Measurements from ENCODE around the gene AKAP6. TPM values are rescaled to one million over a fixed set of nuclear protein-coding genes. Genes with fewer than 3 reads are reported as not detected.

AKAP6 gene
- total RNA-seq, 6 experiments from 2014 or later = 1.7 to 9.6 (median 4.3) TPM

DNA sequence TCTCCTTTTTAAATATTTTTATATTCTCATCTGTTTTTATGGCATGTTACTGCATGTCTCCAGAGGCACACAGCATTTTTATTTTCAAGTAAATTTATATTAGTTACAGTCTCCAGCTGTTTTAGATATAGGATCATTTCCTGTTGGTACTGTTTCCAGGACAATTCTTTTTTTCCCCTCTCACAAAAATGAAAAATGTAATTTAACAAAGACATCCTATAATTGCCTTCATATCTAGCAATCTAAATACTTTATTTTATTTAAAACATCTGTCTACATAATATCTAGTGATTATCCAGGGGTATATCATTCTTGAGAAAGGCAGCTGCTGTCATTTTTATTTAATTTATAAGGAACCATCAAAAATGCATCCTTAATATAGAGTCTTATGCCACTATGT lies 337.2 kb downstream of the AKAP6 start:
- H3K4me3 ChIP-seq = no peak overlapping the region
- no peaks in the 10 kb centered on the region for H3K9me3 ChIP-seq
- TF ChIP-seq POLR2A (IDR thresholded peaks at IDR 0.05) = no peak
- TF ChIP-seq, protein P1, sequence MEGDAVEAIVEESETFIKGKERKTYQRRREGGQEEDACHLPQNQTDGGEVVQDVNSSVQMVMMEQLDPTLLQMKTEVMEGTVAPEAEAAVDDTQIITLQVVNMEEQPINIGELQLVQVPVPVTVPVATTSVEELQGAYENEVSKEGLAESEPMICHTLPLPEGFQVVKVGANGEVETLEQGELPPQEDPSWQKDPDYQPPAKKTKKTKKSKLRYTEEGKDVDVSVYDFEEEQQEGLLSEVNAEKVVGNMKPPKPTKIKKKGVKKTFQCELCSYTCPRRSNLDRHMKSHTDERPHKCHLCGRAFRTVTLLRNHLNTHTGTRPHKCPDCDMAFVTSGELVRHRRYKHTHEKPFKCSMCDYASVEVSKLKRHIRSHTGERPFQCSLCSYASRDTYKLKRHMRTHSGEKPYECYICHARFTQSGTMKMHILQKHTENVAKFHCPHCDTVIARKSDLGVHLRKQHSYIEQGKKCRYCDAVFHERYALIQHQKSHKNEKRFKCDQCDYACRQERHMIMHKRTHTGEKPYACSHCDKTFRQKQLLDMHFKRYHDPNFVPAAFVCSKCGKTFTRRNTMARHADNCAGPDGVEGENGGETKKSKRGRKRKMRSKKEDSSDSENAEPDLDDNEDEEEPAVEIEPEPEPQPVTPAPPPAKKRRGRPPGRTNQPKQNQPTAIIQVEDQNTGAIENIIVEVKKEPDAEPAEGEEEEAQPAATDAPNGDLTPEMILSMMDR (IDR thresholded peaks at IDR 0.05) = no peak
- DNase-seq = no peak
- H3K4me1 ChIP-seq = no peaks in the 10 kb centered on the region
- H3K36me3 ChIP-seq = no peaks in the 10 kb centered on the region
- H3K27ac ChIP-seq = no peak overlapping the region
- ATAC-seq = no peak
- H3K27me3 ChIP-seq = no peaks in the 10 kb centered on the region
- intact Hi-C loops (cut with DNase I) = no loop called here

DNA sequence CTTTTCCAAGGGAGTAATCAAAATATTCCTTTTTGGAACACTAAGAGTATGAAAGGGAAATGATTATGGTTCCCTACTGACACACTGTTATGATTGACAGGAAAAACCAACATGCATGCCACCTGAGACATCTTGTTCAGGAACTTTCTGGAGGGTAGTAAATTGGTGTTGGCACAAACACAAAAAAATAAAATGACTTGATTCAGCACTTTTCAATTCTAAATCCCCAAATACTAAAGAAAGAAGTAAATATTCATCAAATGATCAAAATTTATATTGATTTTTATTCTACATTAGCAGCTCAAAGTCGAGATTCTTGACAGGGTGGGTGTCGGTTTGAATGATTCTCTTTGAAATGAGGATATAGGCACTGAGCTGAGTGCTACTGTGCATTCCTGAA lies 338.2 kb downstream of the AKAP6 start:
- Histone ChIP-seq H3K9me3 (no peaks in the 10 kb centered on the region), H3K4me3 (no peak overlapping the region), H3K27ac (no peak overlapping the region), H3K27me3 (no peaks in the 10 kb centered on the region), H3K4me1 (no peaks in the 10 kb centered on the region), H3K36me3 (no peaks in the 10 kb centered on the region)
- 87% methylated on average over 2 of the region's 2 CpGs for WGBS (ENCODE audit: insufficient coverage, low coverage, low lambda C conversion rate, missing lambda C conversion rate)
- ATAC-seq = no peak
- no peak for DNase-seq
- TF ChIP-seq POLR2A (IDR thresholded peaks at IDR 0.05) = no peak
- TF ChIP-seq, protein P1 (IDR thresholded peaks at IDR 0.05) = no peak
- intact Hi-C loops (cut with DNase I) = no loop called here

DNA sequence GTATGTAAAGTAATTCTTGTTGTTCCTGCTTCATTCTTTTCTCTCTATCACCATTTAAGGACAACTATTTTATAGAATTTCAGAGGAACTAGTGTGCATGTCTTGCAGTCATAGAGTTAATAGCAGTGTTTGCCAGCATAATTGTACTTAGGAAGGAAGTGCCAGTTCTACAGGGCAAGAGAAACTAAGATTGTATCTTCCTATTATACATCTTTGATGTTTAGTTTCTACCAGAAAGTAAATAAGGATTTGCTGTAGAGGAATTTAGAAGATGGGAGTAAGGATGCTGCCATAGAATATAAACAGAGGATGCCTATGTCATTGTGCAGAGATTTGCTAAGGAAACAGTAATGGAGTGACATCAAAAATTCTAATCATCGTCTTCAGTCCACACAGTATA lies 338.7 kb downstream of the AKAP6 start:
- Histone ChIP-seq H3K4me1 (no peaks in the 10 kb centered on the region), H3K36me3 (no peaks in the 10 kb centered on the region), H3K27me3 (no peaks in the 10 kb centered on the region), H3K4me3 (no peak overlapping the region), H3K9me3 (no peaks in the 10 kb centered on the region), H3K27ac (no peak overlapping the region)
- intact Hi-C loops (cut with DNase I) = no loop called here
- TF ChIP-seq, protein P1 (IDR thresholded peaks at IDR 0.05) = no peak
- no peak for TF ChIP-seq POLR2A (IDR thresholded peaks at IDR 0.05)
- ATAC-seq = no peak
- WGBS (ENCODE audit: insufficient coverage, low coverage, low lambda C conversion rate, missing lambda C conversion rate) = 86% methylated on average over 1 of the region's 1 CpG
- DNase-seq = no peak

DNA sequence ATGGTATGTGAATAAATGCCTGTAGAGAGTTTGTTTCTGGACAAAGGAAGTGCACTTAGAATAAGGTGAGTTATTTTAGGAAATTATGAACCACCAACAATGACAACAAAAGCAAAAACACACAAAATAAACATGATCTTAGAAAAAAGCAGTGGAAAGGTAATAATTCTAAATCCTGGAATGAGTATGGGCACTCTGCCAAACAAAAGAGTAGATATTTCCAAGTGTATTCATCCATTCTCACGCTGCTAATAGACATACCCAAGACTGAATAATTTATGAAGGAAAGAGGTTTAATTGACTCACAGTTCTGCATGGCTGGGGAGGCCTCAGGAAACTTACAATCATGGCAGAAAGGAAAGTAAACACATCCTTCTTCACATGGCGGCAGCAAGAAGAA lies 340.3 kb downstream of the AKAP6 start:
- Histone ChIP-seq H3K4me3 (no peak overlapping the region), H3K27ac (no peak overlapping the region), H3K27me3 (no peaks in the 10 kb centered on the region), H3K36me3 (no peaks in the 10 kb centered on the region), H3K9me3 (no peaks in the 10 kb centered on the region), H3K4me1 (no peaks in the 10 kb centered on the region)
- DNase-seq = no peak
- WGBS (ENCODE audit: insufficient coverage, low coverage, low lambda C conversion rate, missing lambda C conversion rate) = 75% methylated on average over 2 of the region's 2 CpGs
- no peak for ATAC-seq
- intact Hi-C loops (cut with DNase I) = no loop called here
- TF ChIP-seq POLR2A (IDR thresholded peaks at IDR 0.05) = no peak
- TF ChIP-seq, protein P1 (IDR thresholded peaks at IDR 0.05) = no peak

DNA sequence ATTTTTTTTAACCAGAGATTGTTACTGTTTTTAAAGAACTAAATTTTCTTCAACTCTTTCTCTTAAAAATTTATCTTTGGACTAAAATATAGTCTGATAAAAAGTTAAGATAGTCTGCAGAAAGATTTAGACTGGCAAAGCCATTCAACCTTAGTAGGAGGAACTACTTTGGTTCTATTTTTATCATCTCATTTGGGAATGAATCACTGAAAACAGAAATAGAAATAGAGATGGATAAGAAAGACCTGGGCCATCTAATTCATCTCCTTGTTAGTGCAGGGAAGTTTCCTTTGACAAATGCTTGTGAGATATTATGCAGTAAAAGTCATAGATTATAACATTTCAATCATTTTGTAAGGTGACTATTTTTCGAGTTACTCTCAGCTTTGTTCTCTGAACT lies 346.3 kb downstream of the AKAP6 start:
- H3K4me1 ChIP-seq = no peaks in the 10 kb centered on the region
- no peak overlapping the region for H3K27ac ChIP-seq
- intact Hi-C loops (cut with DNase I) = no loop called here
- H3K9me3 ChIP-seq = no peaks in the 10 kb centered on the region
- no peak overlapping the region for H3K4me3 ChIP-seq
- DNase-seq (no peak), ATAC-seq (no peak)
- no peaks in the 10 kb centered on the region for H3K36me3 ChIP-seq
- TF ChIP-seq, protein P1 (IDR thresholded peaks at IDR 0.05) = no peak
- TF ChIP-seq POLR2A (IDR thresholded peaks at IDR 0.05) = no peak
- H3K27me3 ChIP-seq = no peaks in the 10 kb centered on the region
- WGBS (ENCODE audit: insufficient coverage, low coverage, low lambda C conversion rate, missing lambda C conversion rate) = 100% methylated on average over 1 of the region's 1 CpG

All from right lobe of liver (tissue), 6 donors.